HG02588 (cell line): ENCODE data around the gene TMEM156.
"Not testable (repeated sequence)": the region's sequence is repeated elsewhere in the genome, so short reads cannot be mapped to it uniquely, and the experiment has no call there.

Experiments used
- ATAC-seq: cut with Tn5 transposase; IDR thresholded peaks from one replicate; pipeline ENCODE4 v1.9.1; 2021; ENCODE audit warnings: mild to moderate bottlenecking, moderate library complexity; ENCODE audit not compliant: unreplicated experiment

Gene TMEM156

GRCh38 chr4:38994135-38994534, 38.1 kb downstream of the TMEM156 start:
- ATAC-seq = no peak

GRCh38 chr4:38993683-38994082, 38.5 kb downstream of the TMEM156 start:
- no peak for ATAC-seq

GRCh38 chr4:38990241-38990640, 42.0 kb downstream of the TMEM156 start:
- ATAC-seq = no peak

GRCh38 chr4:38989487-38989886, 42.7 kb downstream of the TMEM156 start:
- ATAC-seq = no peak

- not testable (repeated sequence) for ATAC-seq
Observed at GRCh38 chr4:38988353-38988752, 43.9 kb downstream of the TMEM156 start.

- no peak for ATAC-seq
Observed at GRCh38 chr4:38987491-38987890, 44.7 kb downstream of the TMEM156 start.

- no peak for ATAC-seq
Observed at GRCh38 chr4:38985410-38986100, 46.7 kb downstream of the TMEM156 start.

GRCh38 chr4:38983787-38984598, 48.2 kb downstream of the TMEM156 start:
- ATAC-seq = no peak

- no peak for ATAC-seq
Observed at GRCh38 chr4:38983291-38983690, 48.9 kb downstream of the TMEM156 start.

- no peak for ATAC-seq
Observed at GRCh38 chr4:38982361-38983095, 49.7 kb downstream of the TMEM156 start.

- no peak for ATAC-seq
Observed at GRCh38 chr4:38980903-38981676, 51.1 kb downstream of the TMEM156 start.

- no peak for ATAC-seq
Observed at GRCh38 chr4:38979511-38980230, 52.5 kb downstream of the TMEM156 start.

- ATAC-seq = no peak
Observed at GRCh38 chr4:38979081-38979480, 53.1 kb downstream of the TMEM156 start.

GRCh38 chr4:38976308-38976707, 55.9 kb downstream of the TMEM156 start:
- ATAC-seq = no peak

- no peak for ATAC-seq
Observed at GRCh38 chr4:38968668-38969067, 63.5 kb downstream of the TMEM156 start.

GRCh38 chr4:38967260-38968095, 64.7 kb downstream of the TMEM156 start:
- ATAC-seq = no peak

GRCh38 chr4:38965866-38966265, 66.3 kb downstream of the TMEM156 start:
- no peak for ATAC-seq

GRCh38 chr4:38964942-38965775, 67.0 kb downstream of the TMEM156 start:
- ATAC-seq = no peak
